ENCODE data around the gene LOC128125822.

The LOC128125822 gene

DNA sequence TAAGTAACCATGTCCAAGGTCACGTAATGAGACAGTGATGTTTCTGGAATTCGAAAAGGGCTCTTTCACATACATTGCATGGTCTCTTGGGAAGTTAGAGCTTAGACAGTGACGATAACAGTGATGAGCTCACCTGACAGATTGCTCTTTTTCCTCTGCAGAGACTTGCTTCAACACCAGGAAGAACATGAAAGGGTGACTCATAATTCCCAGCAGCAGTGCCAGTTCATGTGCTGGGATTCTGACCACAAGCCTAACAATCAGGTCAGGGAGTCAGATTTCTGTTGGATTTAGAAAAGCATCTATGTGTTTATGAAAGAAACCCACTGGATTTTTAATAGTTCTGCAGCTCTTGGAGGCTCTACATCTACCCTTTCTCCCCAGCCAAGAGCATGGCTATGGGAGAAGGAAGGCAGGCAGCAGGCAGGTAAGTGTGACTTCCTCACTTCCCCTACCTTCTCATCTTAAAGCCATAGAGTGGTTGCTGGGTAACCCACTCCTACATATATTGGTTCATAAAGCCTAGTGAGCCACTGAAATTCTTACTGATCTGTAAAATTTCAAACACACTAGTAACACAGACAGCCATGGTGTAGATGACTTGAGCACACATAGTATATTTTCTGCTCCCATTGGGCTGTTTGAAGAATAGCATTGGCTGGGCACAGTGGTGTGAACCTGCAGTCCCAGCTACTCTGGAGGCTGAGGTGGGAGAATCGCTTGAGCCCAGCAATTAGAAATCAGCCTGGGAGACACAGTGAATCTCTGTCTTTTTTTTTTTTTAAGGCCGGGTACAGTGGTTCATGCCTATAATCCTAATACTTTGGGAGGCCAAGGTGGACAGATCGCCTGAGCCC is 44.4 kb upstream of the LOC128125822 start:
- TF ChIP-seq, protein P1, sequence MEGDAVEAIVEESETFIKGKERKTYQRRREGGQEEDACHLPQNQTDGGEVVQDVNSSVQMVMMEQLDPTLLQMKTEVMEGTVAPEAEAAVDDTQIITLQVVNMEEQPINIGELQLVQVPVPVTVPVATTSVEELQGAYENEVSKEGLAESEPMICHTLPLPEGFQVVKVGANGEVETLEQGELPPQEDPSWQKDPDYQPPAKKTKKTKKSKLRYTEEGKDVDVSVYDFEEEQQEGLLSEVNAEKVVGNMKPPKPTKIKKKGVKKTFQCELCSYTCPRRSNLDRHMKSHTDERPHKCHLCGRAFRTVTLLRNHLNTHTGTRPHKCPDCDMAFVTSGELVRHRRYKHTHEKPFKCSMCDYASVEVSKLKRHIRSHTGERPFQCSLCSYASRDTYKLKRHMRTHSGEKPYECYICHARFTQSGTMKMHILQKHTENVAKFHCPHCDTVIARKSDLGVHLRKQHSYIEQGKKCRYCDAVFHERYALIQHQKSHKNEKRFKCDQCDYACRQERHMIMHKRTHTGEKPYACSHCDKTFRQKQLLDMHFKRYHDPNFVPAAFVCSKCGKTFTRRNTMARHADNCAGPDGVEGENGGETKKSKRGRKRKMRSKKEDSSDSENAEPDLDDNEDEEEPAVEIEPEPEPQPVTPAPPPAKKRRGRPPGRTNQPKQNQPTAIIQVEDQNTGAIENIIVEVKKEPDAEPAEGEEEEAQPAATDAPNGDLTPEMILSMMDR (IDR thresholded peaks at IDR 0.05) = no peak
- no peak overlapping the region for H3K4me3 ChIP-seq (ENCODE audit: low read depth, low read length)
- no peak overlapping the region for H3K27ac ChIP-seq
- H3K27me3 ChIP-seq (ENCODE audit: control insufficient read depth, insufficient read depth, low read length) = no peaks in the 10 kb centered on the region
- H3K4me1 ChIP-seq = no peaks in the 10 kb centered on the region
- no peak overlapping the region for H3K9ac ChIP-seq
- H3K79me2 ChIP-seq = no peaks in the 10 kb centered on the region
- no peak overlapping the region for H3K4me2 ChIP-seq (ENCODE audit: low read length)
- no peak overlapping the region for H2AFZ ChIP-seq
- H3K36me3 ChIP-seq (ENCODE audit: control insufficient read depth, insufficient read depth, low read length) = no peaks in the 10 kb centered on the region
- no peaks in the 10 kb centered on the region for H3K9me3 ChIP-seq (ENCODE audit: control insufficient read depth, low read length)

DNA sequence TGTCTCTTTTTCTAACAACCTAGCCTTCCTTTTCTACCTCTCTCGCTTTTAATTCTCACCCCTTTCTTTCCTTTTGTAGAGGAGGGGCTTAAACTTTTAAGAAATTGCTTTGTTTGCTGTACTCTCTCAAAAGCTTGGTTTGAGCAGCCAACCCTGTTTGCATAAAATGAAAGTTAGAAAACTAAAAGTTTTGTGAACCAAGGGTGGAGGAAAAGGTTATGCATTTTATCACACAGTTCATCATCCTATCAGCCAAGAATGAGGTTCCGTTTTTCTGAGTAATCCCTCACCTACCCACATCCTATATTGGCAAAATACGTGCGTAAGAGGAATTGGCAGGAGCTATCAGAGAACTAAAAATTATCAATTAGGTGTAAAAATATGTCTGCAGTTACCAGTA is 42.8 kb upstream of the LOC128125822 start:
- Histone ChIP-seq H3K27me3 (ENCODE audit: control insufficient read depth, insufficient read depth, low read length) (no peaks in the 10 kb centered on the region), H3K27ac (no peak overlapping the region), H3K4me1 (no peaks in the 10 kb centered on the region), H3K9ac (no peak overlapping the region), H2AFZ (no peak overlapping the region), H3K4me3 (ENCODE audit: low read depth, low read length) (no peak overlapping the region), H3K79me2 (no peaks in the 10 kb centered on the region), H3K9me3 (ENCODE audit: control insufficient read depth, low read length) (no peaks in the 10 kb centered on the region), H3K36me3 (ENCODE audit: control insufficient read depth, insufficient read depth, low read length) (no peaks in the 10 kb centered on the region), H3K4me2 (ENCODE audit: low read length) (no peak overlapping the region)
- TF ChIP-seq, protein P1 (IDR thresholded peaks at IDR 0.05) = no peak

DNA sequence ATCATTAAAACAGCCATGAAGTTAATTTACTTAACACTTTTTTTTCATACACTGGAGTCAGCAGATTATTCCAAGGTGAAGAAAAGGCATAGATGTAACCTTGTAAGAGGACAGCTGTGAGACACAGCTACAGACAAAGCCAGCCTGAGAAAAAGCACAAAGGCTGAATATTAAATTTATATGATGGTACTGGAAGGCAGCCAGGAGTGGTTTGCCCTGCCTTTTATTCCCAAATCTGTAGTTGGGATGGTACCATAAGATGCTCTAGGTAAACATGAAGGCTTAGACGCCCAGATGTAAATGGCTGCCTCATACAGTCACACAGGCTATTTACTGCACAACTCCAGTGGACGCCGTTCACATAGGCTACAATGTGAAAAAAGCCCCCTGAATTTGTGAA is 42.1 kb upstream of the LOC128125822 start:
- Histone ChIP-seq H3K79me2 (no peaks in the 10 kb centered on the region), H3K9ac (no peak overlapping the region), H3K9me3 (ENCODE audit: control insufficient read depth, low read length) (no peaks in the 10 kb centered on the region), H3K27ac (no peak overlapping the region), H3K4me2 (ENCODE audit: low read length) (no peak overlapping the region), H3K4me3 (ENCODE audit: low read depth, low read length) (no peak overlapping the region), H2AFZ (peak overlapping the region; percentile 12), H3K4me1 (no peaks in the 10 kb centered on the region), H3K36me3 (ENCODE audit: control insufficient read depth, insufficient read depth, low read length) (no peaks in the 10 kb centered on the region), H3K27me3 (ENCODE audit: control insufficient read depth, insufficient read depth, low read length) (no peaks in the 10 kb centered on the region)
- TF ChIP-seq, protein P1 (IDR thresholded peaks at IDR 0.05) = no peak

DNA sequence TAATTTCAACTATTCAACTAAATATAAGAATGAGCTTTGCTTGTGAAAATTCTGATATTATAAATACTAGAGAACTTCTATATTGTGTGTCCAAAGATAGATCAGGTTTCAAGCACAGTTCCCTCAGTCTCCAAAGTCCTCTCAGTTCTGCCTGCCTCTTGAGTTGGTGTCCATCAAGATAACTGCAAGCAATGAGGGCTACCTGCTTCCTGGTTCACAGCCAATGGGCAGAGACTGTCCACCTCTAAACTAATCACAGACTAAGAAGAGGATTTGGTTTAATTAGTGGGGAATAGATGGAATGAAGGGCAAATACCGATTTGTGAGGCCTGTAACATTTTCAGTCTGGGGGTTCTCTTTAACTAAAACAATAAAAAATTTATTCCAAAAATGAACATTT is 41.3 kb upstream of the LOC128125822 start:
- Histone ChIP-seq H3K27ac (no peak overlapping the region), H3K4me3 (ENCODE audit: low read depth, low read length) (no peak overlapping the region), H3K4me1 (no peaks in the 10 kb centered on the region), H3K27me3 (ENCODE audit: control insufficient read depth, insufficient read depth, low read length) (no peaks in the 10 kb centered on the region), H3K36me3 (ENCODE audit: control insufficient read depth, insufficient read depth, low read length) (no peaks in the 10 kb centered on the region), H3K9ac (no peak overlapping the region), H3K9me3 (ENCODE audit: control insufficient read depth, low read length) (no peaks in the 10 kb centered on the region), H3K4me2 (ENCODE audit: low read length) (no peak overlapping the region), H3K79me2 (no peaks in the 10 kb centered on the region), H2AFZ (no peak overlapping the region)
- TF ChIP-seq, protein P1 (IDR thresholded peaks at IDR 0.05) = no peak

DNA sequence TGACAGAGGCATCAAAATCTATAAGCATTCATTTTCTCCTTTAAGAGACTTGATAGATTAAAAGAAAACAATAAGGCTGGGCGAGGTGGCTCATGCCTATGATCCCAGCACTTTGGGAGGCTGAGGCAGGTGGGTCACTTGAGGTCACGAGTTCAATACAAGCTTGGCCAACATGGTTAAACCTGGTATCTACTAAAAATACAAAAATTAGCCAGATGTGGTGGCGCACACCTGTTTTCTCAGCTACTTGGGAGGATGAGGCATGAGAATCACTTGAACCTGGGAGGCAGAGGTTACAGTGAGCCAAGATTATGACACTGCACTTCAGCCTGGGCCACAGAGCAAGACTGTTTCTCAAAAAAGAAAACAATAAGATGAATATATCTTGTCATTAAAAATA is 39.3 kb upstream of the LOC128125822 start:
- Histone ChIP-seq H3K27me3 (ENCODE audit: control insufficient read depth, insufficient read depth, low read length) (no peaks in the 10 kb centered on the region), H3K79me2 (no peaks in the 10 kb centered on the region), H3K4me1 (no peaks in the 10 kb centered on the region)

More for the DNA sequence above, 39.3 kb upstream of the LOC128125822 start:
- H3K4me3 ChIP-seq (ENCODE audit: low read depth, low read length) = no peak overlapping the region
- no peak overlapping the region for H2AFZ ChIP-seq
- no peaks in the 10 kb centered on the region for H3K36me3 ChIP-seq (ENCODE audit: control insufficient read depth, insufficient read depth, low read length)
- TF ChIP-seq, protein P1 (IDR thresholded peaks at IDR 0.05) = no peak
- no peak overlapping the region for H3K27ac ChIP-seq
- H3K4me2 ChIP-seq (ENCODE audit: low read length) = no peak overlapping the region
- H3K9me3 ChIP-seq (ENCODE audit: control insufficient read depth, low read length) = no peaks in the 10 kb centered on the region
- no peak overlapping the region for H3K9ac ChIP-seq
